SK-N-MC (cell line): ENCODE measurements around the gene PARVB.

Source experiments
- DNase-seq: peaks from one replicate; pipeline ENCODE4 v3.0.0-alpha.2; 2011; ENCODE audit warnings: low read depth, low spot score
- H3K27ac ChIP-seq: fragments of 200-600 bp; sonication (generic); 2 replicates; pipeline ENCODE4 v1.5.1; 2016; ENCODE audit warnings: mixed run types
- H3K36me3 ChIP-seq: fragments of 200-600 bp; sonication (generic); 2 replicates; pipeline ENCODE4 v1.6.1; 2017; ENCODE audit warnings: antibody characterized with exemption, low read length, mixed read lengths; ENCODE audit not compliant: insufficient read depth
- H3K4me3 ChIP-seq: fragments of 200-600 bp; sonication (generic); 2 replicates; pipeline ENCODE4 v1.5.1; 2016
- H3K9ac ChIP-seq: fragments of 200-600 bp; sonication (generic); 2 replicates; pipeline ENCODE4 v1.8.0; 2017; ENCODE audit warnings: mixed run types, mixed read lengths; ENCODE audit not compliant: insufficient read length
- H3K9me3 ChIP-seq: fragments of 200-600 bp; sonication (generic); 2 replicates; pipeline ENCODE4 v1.6.1; 2017; ENCODE audit warnings: low read depth, mild to moderate bottlenecking, antibody characterized with exemption, low read length, moderate library complexity, mixed read lengths
- EZH2 ChIP-seq: fragments of 200-600 bp; sonication (generic); IDR thresholded peaks from one replicate; pipeline ENCODE4 v1.6.1; 2017; ENCODE audit warnings: antibody characterized with exemption
- FOXP2 ChIP-seq: optimal IDR thresholded peaks from 2 replicates; pipeline ENCODE3; 2011; ENCODE audit warnings: mild to moderate bottlenecking, moderate library complexity; ENCODE audit not compliant: insufficient read depth; ENCODE audit errors: extremely low read length, control extremely low read depth
- POLR2AphosphoS5 ChIP-seq: IDR thresholded peaks from 2 replicates; pipeline ENCODE4 v1.6.1; 2012; ENCODE audit warnings: mild to moderate bottlenecking, low read depth, low read length, borderline replicate concordance

Gene PARVB

GRCh38 chr22:44024288-44024921, at the start of gene PARVB:
TSS of gene PARVB (plus strand) at chr22:44024302. CDS start at chr22:44024340, 38 bp downstream.
- no peak within 1 kb of the TSS for H3K9ac ChIP-seq
- no peaks in the 10 kb centered on the region for H3K9me3 ChIP-seq
- H3K27ac ChIP-seq, result no peak within 1 kb of the TSS
- no peak within 1 kb of the TSS for H3K4me3 ChIP-seq
- no peaks in the 10 kb centered on the region for H3K36me3 ChIP-seq
- TF ChIP-seq EZH2 (no peak), FOXP2 (no peak), POLR2AphosphoS5 (no peak)
- DNase-seq, result no peak

- no peak overlapping the region for H3K9ac ChIP-seq
- no peak for DNase-seq
- TF ChIP-seq EZH2 (no peak), FOXP2 (no peak), POLR2AphosphoS5 (no peak)
- peaks cover 55% of the 10 kb centered on the region for H3K36me3 ChIP-seq
- H3K4me3 ChIP-seq, result no peak overlapping the region
- no peak overlapping the region for H3K27ac ChIP-seq
- H3K9me3 ChIP-seq, result no peaks in the 10 kb centered on the region
Measured at GRCh38 chr22:43975041-43975440, 49.1 kb upstream of the PARVB start.

- no peak for DNase-seq
- H3K27ac ChIP-seq, result no peak overlapping the region
- H3K36me3 ChIP-seq, result peaks cover 64% of the 10 kb centered on the region
Measured at GRCh38 chr22:43976861-43977795, 47.0 kb upstream of the PARVB start.

GRCh38 chr22:43978558-43978957, 45.5 kb upstream of the PARVB start:
- DNase-seq, result no peak
- TF ChIP-seq FOXP2, result no peak
- no peak for TF ChIP-seq POLR2AphosphoS5
- TF ChIP-seq EZH2, result no peak
- no peaks in the 10 kb centered on the region for H3K9me3 ChIP-seq
- no peak overlapping the region for H3K27ac ChIP-seq
- H3K36me3 ChIP-seq, result peaks cover 55% of the 10 kb centered on the region
- no peak overlapping the region for H3K4me3 ChIP-seq
- no peak overlapping the region for H3K9ac ChIP-seq

More at GRCh38 chr22:43976861-43977795, 47.0 kb upstream of the PARVB start:
- Histone ChIP-seq H3K9ac (no peak overlapping the region), H3K4me3 (no peak overlapping the region), H3K9me3 (no peaks in the 10 kb centered on the region)
- TF ChIP-seq FOXP2 (no peak), EZH2 (no peak), POLR2AphosphoS5 (no peak)

GRCh38 chr22:43980579-43980978, 43.5 kb upstream of the PARVB start:
- DNase-seq, result no peak
- no peak overlapping the region for H3K9ac ChIP-seq
- H3K9me3 ChIP-seq, result no peaks in the 10 kb centered on the region
- no peak for TF ChIP-seq EZH2
- no peak for TF ChIP-seq POLR2AphosphoS5
- TF ChIP-seq FOXP2, result no peak
- no peak overlapping the region for H3K4me3 ChIP-seq
- no peak overlapping the region for H3K27ac ChIP-seq
- peaks cover 52% of the 10 kb centered on the region for H3K36me3 ChIP-seq

GRCh38 chr22:43980996-43981395, 43.1 kb upstream of the PARVB start:
- peaks cover 53% of the 10 kb centered on the region for H3K36me3 ChIP-seq
- no peak for DNase-seq
- H3K9ac ChIP-seq, result no peak overlapping the region
- H3K9me3 ChIP-seq, result no peaks in the 10 kb centered on the region
- H3K27ac ChIP-seq, result no peak overlapping the region
- no peak overlapping the region for H3K4me3 ChIP-seq
- TF ChIP-seq EZH2 (no peak), POLR2AphosphoS5 (no peak), FOXP2 (no peak)

GRCh38 chr22:43983808-43984207, 40.3 kb upstream of the PARVB start:
- no peak for TF ChIP-seq EZH2
- no peak for TF ChIP-seq FOXP2
- no peak for TF ChIP-seq POLR2AphosphoS5
- Histone ChIP-seq H3K27ac (no peak overlapping the region), H3K4me3 (no peak overlapping the region), H3K36me3 (peaks cover 45% of the 10 kb centered on the region), H3K9ac (no peak overlapping the region), H3K9me3 (no peaks in the 10 kb centered on the region)
- no peak for DNase-seq

- Histone ChIP-seq H3K27ac (no peak overlapping the region), H3K9me3 (no peaks in the 10 kb centered on the region), H3K36me3 (peaks cover 44% of the 10 kb centered on the region), H3K9ac (no peak overlapping the region), H3K4me3 (no peak overlapping the region)
- DNase-seq, result no peak
- no peak for TF ChIP-seq POLR2AphosphoS5
- no peak for TF ChIP-seq FOXP2
- no peak for TF ChIP-seq EZH2
Measured at GRCh38 chr22:43985532-43985931, 38.6 kb upstream of the PARVB start.
